Activated CD4-positive, alpha-beta T cell treated with anti-CD3 and anti-CD28 coated beads, Interleukin-2, Interleukin-6, amounts not matched to agents 100 ng/mL and 50 ng/mL, durations not matched to agents 16 hours and 8 hours (primary cell): ENCODE measurements around the gene CHMP5.

Experiments
- DNase-seq: peaks from one replicate; pipeline ENCODE4 v3.0.0-alpha.2; 2020

Gene CHMP5

DNA sequence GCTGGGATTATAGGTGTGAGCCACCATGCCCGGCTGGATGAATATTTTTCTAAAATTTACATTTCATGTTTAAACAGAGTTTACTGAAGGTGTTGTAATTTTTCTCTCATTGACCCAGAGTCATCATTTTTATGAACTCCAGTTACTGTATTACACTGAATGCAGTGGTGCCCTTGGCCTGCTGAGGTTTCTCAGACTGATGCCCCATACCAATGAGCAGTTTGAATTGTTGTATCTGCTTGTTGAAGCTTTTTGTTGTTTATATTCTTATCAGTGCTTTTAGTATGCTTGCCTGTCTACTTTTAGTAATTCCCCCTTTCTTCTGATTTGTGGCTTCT is 55.4 kb downstream of the CHMP5 start:
- DNase-seq: no peak

DNA sequence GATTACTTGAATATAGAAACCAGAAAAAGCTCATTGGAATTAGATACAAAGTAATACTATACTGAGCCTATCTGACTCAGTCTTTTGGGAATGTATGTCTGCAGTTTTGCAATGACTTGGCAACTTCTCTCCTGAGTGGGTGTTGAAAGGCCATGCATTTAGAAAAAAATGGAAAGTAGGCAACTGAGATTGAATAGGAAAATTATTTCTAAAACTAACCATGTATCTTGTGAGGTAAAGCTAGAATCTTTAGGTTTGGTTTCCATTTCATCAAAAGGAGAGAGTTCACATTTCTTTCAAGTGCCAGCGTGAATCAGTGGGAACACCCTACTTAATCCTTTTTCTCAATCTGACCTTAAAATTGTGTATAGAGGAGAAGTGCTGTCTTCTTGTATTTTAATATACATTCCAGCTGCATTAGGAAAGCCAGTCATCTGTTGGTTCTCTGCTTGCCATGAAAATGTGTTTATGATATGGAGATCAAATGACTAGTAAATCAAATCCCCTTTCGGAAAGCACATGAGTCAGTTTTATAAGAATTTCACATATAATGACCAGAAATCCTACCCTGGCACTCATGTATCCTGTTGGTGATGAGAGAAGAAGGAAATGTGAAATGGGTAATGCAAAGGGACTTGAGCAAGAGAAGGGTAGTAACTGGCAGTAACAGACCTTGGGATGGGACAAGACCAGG is 55.9 kb downstream of the CHMP5 start:
- DNase-seq: peak; percentile 23

DNA sequence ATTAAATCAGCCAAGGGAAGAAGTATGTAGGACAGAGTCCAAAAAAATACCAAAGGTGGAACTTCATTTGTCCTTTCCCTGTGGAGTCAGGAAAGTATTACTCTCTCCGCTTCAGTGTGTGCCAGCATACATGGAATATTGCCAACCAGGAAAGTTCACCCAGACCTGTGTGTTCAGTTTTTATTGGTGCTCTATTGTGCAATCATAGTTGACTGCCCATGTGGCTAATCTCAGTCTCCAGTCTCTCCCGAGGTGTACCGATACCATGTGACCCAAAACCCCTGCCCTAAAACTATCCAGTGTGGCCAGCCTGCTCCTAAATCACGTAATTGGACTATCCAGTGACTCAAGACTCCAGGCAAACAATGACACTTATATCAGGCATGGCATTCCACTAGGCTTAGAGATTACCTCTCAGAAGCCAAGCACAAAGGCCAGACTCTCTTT is 64.3 kb downstream of the CHMP5 start:
- DNase-seq: no peak

DNA sequence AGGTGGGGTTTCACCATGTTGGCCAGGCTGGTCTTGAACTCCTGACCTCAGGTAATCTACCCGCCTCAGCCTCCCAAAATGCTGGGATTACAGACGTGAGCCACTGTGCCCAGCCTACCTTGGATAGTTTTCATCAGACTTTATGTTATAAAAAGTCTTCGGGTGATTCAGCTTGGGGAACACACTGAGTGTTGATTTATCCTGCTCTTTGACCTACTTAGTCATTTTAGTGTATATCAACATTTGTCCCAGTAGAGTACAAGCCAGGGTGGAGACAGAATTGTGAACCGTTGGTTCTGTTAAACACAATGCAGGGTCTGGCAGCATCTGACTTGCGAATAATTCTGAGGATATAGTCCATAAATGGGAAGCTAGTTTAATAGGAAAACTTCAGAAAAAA is 65.1 kb downstream of the CHMP5 start:
- DNase-seq: no peak

DNA sequence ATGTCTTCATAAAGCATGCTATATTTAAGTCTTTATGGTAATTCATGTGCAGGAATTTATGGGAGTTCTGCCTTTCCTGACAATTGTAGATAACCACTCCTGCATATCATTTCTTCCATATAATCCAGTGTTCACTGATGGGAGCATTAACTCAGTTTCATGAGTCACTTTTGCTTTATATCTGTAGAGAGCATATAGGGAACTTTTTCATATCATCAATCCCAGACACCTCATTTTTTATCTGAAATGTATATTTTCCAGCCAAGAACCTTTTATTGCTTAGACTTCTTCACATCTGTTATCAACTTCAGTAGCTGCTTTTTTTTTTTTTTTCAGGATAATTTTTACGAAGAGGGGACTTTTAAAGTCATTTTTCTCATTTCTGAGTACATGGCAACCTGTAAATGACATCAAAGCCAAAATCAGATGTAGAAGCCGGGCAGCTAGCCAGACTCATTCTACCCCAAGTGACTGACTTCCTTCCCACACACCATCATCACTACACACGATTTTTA is 66.6 kb downstream of the CHMP5 start:
- DNase-seq: no peak
